Esophagus squamous epithelium (tissue), 5 donors: ENCODE data around the gene LMLN. TPM values are rescaled to one million over a fixed set of nuclear protein-coding genes. Genes with fewer than 3 reads are reported as not detected.
"Not testable (repeated sequence)": the region's sequence is repeated elsewhere in the genome, so short reads cannot be mapped to it uniquely, and the experiment has no call there.

Experiments
- DNase-seq: peaks from one replicate; lab custom pipeline; 2025; lab: John Stamatoyannopoulos, UW
- H3K27ac ChIP-seq, 4 donors: fragments of 200-600 bp; sonication (generic); one replicate each; pipeline ENCODE4 v1.5.1; 2016 to 2019; ENCODE audit warnings: mild to moderate bottlenecking in 1 of 4
- H3K27me3 ChIP-seq, 4 donors: fragments of 200-600 bp; sonication (generic); 1 replicate in 3 of 4; 2 replicates in 1 of 4; pipeline versions ENCODE4 v1.5.1 to v1.6.0; 2017 to 2021; ENCODE audit warnings: antibody characterized with exemption in 1 of 4
- H3K36me3 ChIP-seq, 3 donors: fragments of 200-600 bp; sonication (generic); one replicate each; pipeline ENCODE4 v1.5.1; 2016 to 2019
- H3K4me1 ChIP-seq, 3 donors: fragments of 200-600 bp; sonication (generic); one replicate each; pipeline ENCODE4 v1.5.1; 2017 to 2019
- H3K4me3 ChIP-seq, 4 donors: fragments of 200-600 bp; sonication (generic); 1 replicate in 3 of 4; 2 replicates in 1 of 4; pipeline ENCODE4 v1.5.1; 2016 to 2019; ENCODE audit warnings: mild to moderate bottlenecking in 2 of 4, moderate library complexity in 1 of 4
- H3K9me3 ChIP-seq, 3 donors: fragments of 200-600 bp; sonication (generic); one replicate each; pipeline ENCODE4 v1.5.1; 2016 to 2019
- CTCF ChIP-seq, 6 experiments: fragments of 450-650 bp in 4 of 6; fragments of 200-600 bp in 2 of 6; sonication (generic) in 2 of 6; IDR thresholded peaks; one replicate each; pipeline ENCODE4 v1.5.1; 2016 to 2019; ENCODE audit warnings: antibody characterized with exemption in 6 of 6, mild to moderate bottlenecking in 4 of 6, moderate library complexity in 4 of 6
- POLR2A ChIP-seq, 4 donors: fragments of 450-650 bp; IDR thresholded peaks; one replicate each; pipeline ENCODE4 v1.6.1; 2017; ENCODE audit warnings: antibody characterized with exemption in 4 of 4, mild to moderate bottlenecking in 4 of 4, moderate library complexity in 3 of 4
- WGBS, 2 donors: methylation state at CpG; one replicate each; pipeline ENCODE4 v1.1.5; 2018; 5-methylcytosine and 5-hydroxymethylcytosine counted together
- intact Hi-C: fragments of 100-400 bp; cut with DNase I; formaldehyde crosslinking; loops from one replicate; pipeline ENCODE4 v1.15.0; 2022
- total RNA-seq, 4 donors: library from RNA; depleted of rRNA; stranded (reverse); fragments of >200 nt; gene quantifications; one replicate each; pipeline ENCODE4 v1.1.0, GENCODE V29; 2016
- donor health status: DM: yes; HTN: yes; CAD: no.

Gene LMLN
- total RNA-seq, 4 donors from 2014 or later = 3.5 to 5.2 (median 4.4) TPM

GRCh38 chr3:198048445-198048844 lies 88.4 kb downstream of the LMLN start:
- no peaks in the 10 kb centered on the region for H3K4me1 ChIP-seq
- intact Hi-C loops = no loop called here
- no peaks in the 10 kb centered on the region for H3K9me3 ChIP-seq
- no peak for DNase-seq
- H3K27me3 ChIP-seq = no peaks in the 10 kb centered on the region
- no peak overlapping the region for H3K4me3 ChIP-seq
- TF ChIP-seq POLR2A (IDR thresholded peaks at IDR 0.05) (no peak), CTCF (IDR thresholded peaks at IDR 0.05) (no peak)
- H3K36me3 ChIP-seq = no peaks in the 10 kb centered on the region
- H3K27ac ChIP-seq = no peak overlapping the region

- H3K4me3 ChIP-seq = no peak overlapping the region
- 56 to 81% methylated on average over 2 of the region's 2 CpGs for WGBS, 2 donors
- intact Hi-C loops = no loop called here
- no peaks in the 10 kb centered on the region for H3K36me3 ChIP-seq
- H3K4me1 ChIP-seq = no peaks in the 10 kb centered on the region
- H3K27me3 ChIP-seq = peaks cover 0 to 7% (median 0%) of the 10 kb centered on the region in 4 donors
- TF ChIP-seq POLR2A (IDR thresholded peaks at IDR 0.05) (no peak), CTCF (IDR thresholded peaks at IDR 0.05) (no peak)
- no peak for DNase-seq
- no peaks in the 10 kb centered on the region for H3K9me3 ChIP-seq
- H3K27ac ChIP-seq = no peak overlapping the region
These were observed 91.8 kb downstream of the LMLN start for GRCh38 chr3:198051836-198052235.

- H3K27me3 ChIP-seq = peaks cover 0 to 17% (median 0%) of the 10 kb centered on the region in 4 donors
- H3K4me3 ChIP-seq, intact Hi-C loops, H3K4me1 ChIP-seq, DNase-seq, H3K9me3 ChIP-seq, H3K27ac ChIP-seq, H3K36me3 ChIP-seq: not testable (repeated sequence)
These were observed 93.4 kb downstream of the LMLN start for GRCh38 chr3:198053462-198053861.

GRCh38 chr3:198061119-198062067 lies 101.4 kb downstream of the LMLN start:
- H3K4me3 ChIP-seq = no peak overlapping the region
- no peak overlapping the region for H3K27ac ChIP-seq
- no peaks in the 10 kb centered on the region for H3K9me3 ChIP-seq
- H3K4me1 ChIP-seq = no peaks in the 10 kb centered on the region
- TF ChIP-seq CTCF (IDR thresholded peaks at IDR 0.05) = no peak
- TF ChIP-seq POLR2A (IDR thresholded peaks at IDR 0.05) = no peak
- 61 to 65% methylated on average over 1 of the region's 1 CpG for WGBS, 2 donors
- intact Hi-C loops = no loop called here
- no peak for DNase-seq
- no peaks in the 10 kb centered on the region for H3K36me3 ChIP-seq
- peaks cover 0 to 54% (median 0%) of the 10 kb centered on the region in 4 donors for H3K27me3 ChIP-seq

GRCh38 chr3:198062068-198062465 lies 102.0 kb downstream of the LMLN start:
- 67% methylated on average over 1 of the region's 1 CpG for WGBS, 2 donors
- H3K27me3 ChIP-seq = peaks cover 0 to 54% (median 0%) of the 10 kb centered on the region in 4 donors
- no peak overlapping the region for H3K4me3 ChIP-seq
- H3K27ac ChIP-seq = no peak overlapping the region
- no peaks in the 10 kb centered on the region for H3K4me1 ChIP-seq
- intact Hi-C loops = no loop called here
- no peaks in the 10 kb centered on the region for H3K9me3 ChIP-seq
- no peak for DNase-seq
- no peak for TF ChIP-seq CTCF (IDR thresholded peaks at IDR 0.05)
- no peak for TF ChIP-seq POLR2A (IDR thresholded peaks at IDR 0.05)
- no peaks in the 10 kb centered on the region for H3K36me3 ChIP-seq
